CD14-positive monocyte (primary cell): ENCODE measurements around the gene NFS1. TPM values are rescaled to one million over a fixed set of nuclear protein-coding genes. Genes with fewer than 3 reads are reported as not detected.
"Not testable (repeated sequence)": the region's sequence is repeated elsewhere in the genome, so short reads cannot be mapped to it uniquely, and the experiment has no call there.

Experiments used
- DNase-seq, 3 donors: peaks; one replicate each; pipeline ENCODE4 v3.0.0-alpha.2; 2011 to 2022
- H2AFZ ChIP-seq: 2 replicates; pipeline ENCODE4 v1.6.0; 2012; ENCODE audit warnings: mild to moderate bottlenecking, low read depth, low read length, inconsistent platforms; ENCODE audit not compliant: insufficient read depth, poor library complexity, severe bottlenecking
- H3K27ac ChIP-seq, 2 donors: 1 replicate in 1 of 2; 2 replicates in 1 of 2; pipeline ENCODE4 v1.5.1; 2012 to 2013; ENCODE audit warnings: low read length in 2 of 2, control low read depth in 1 of 2, inconsistent platforms in 1 of 2, low read depth in 1 of 2, mild to moderate bottlenecking in 1 of 2
- H3K27me3 ChIP-seq, 2 donors: one replicate each; pipeline versions ENCODE4 v1.6.0 to v1.6.1; 2011 to 2013; ENCODE audit warnings: low read length in 2 of 2; ENCODE audit not compliant: control insufficient read depth in 2 of 2, insufficient read depth in 2 of 2
- H3K36me3 ChIP-seq, 2 donors: replicated peaks in 1 of 2; 1 replicate in 1 of 2; 2 replicates in 1 of 2; pipeline versions ENCODE4 v1.5.1 to v1.6.1; 2012 to 2013; ENCODE audit warnings: low read length in 2 of 2, control low read depth in 1 of 2, inconsistent platforms in 1 of 2, mild to moderate bottlenecking in 1 of 2; ENCODE audit not compliant: insufficient read depth in 2 of 2, control insufficient read depth in 1 of 2
- H3K4me1 ChIP-seq, 2 donors: 1 replicate in 1 of 2; 2 replicates in 1 of 2; pipeline versions ENCODE4 v1.5.1 to v1.6.1; 2012 to 2013; ENCODE audit warnings: low read length in 2 of 2, control low read depth in 1 of 2, inconsistent platforms in 1 of 2, mild to moderate bottlenecking in 1 of 2, moderate library complexity in 1 of 2; ENCODE audit not compliant: insufficient read depth in 2 of 2, control insufficient read depth in 1 of 2
- H3K4me2 ChIP-seq: replicated peaks from 2 replicates; pipeline ENCODE3; 2012; ENCODE audit warnings: low read length, moderate library complexity, mild to moderate bottlenecking; ENCODE audit not compliant: poor library complexity, severe bottlenecking; ENCODE audit errors: extremely low read depth
- H3K4me3 ChIP-seq, 3 experiments: fragments of 200-600 bp in 1 of 3; sonication (generic) in 1 of 3; replicated peaks in 1 of 3; 1 replicate in 2 of 3; 2 replicates in 1 of 3; pipeline ENCODE4 v1.5.1; 2011 to 2013; ENCODE audit warnings: low read length in 3 of 3, mild to moderate bottlenecking in 3 of 3, control low read depth in 2 of 3, low read depth in 2 of 3, inconsistent platforms in 1 of 3, moderate library complexity in 1 of 3
- H3K79me2 ChIP-seq: 2 replicates; pipeline ENCODE4 v1.6.0; 2012; ENCODE audit warnings: mild to moderate bottlenecking, control low read depth, inconsistent platforms, low read length, moderate library complexity; ENCODE audit not compliant: insufficient read depth
- H3K9ac ChIP-seq: 2 replicates; pipeline ENCODE4 v1.6.0; 2017; ENCODE audit warnings: low read length, mild to moderate bottlenecking; ENCODE audit not compliant: insufficient read depth, poor library complexity, severe bottlenecking
- H3K9me3 ChIP-seq, 2 donors: replicated peaks in 1 of 2; 1 replicate in 1 of 2; 2 replicates in 1 of 2; pipeline versions ENCODE4 v1.5.1 to v1.6.1; 2012 to 2013; ENCODE audit warnings: low read length in 2 of 2, control low read depth in 1 of 2; ENCODE audit not compliant: control insufficient read depth in 1 of 2, insufficient read depth in 1 of 2
- H4K20me1 ChIP-seq: 2 replicates; pipeline ENCODE4 v1.6.0; 2012; ENCODE audit warnings: mild to moderate bottlenecking, low read length, control low read depth, moderate library complexity; ENCODE audit not compliant: insufficient read depth
- H3K27ac Mint-ChIP-seq, 7 donors: one replicate each; pipeline ENCODE4 v1.8.0; 2020; ENCODE audit warnings: mild to moderate bottlenecking in 7 of 7, mixed read lengths in 7 of 7, moderate library complexity in 6 of 7, inconsistent platforms in 2 of 7
- H3K27me3 Mint-ChIP-seq, 3 donors: one replicate each; pipeline ENCODE4 v1.8.0; 2021 to 2022; ENCODE audit warnings: low read depth in 3 of 3, mild to moderate bottlenecking in 3 of 3, mixed read lengths in 3 of 3, moderate library complexity in 3 of 3, inconsistent platforms in 1 of 3
- H3K36me3 Mint-ChIP-seq, 2 donors: one replicate each; pipeline ENCODE4 v1.8.0; 2020; ENCODE audit warnings: mixed read lengths in 2 of 2, inconsistent platforms in 1 of 2, mild to moderate bottlenecking in 1 of 2
- H3K4me1 Mint-ChIP-seq: one replicate; pipeline ENCODE4 v1.8.0; 2020; ENCODE audit warnings: mild to moderate bottlenecking, mixed read lengths
- H3K4me3 Mint-ChIP-seq, 2 donors: one replicate each; pipeline ENCODE4 v1.8.0; 2020; ENCODE audit warnings: mild to moderate bottlenecking in 2 of 2, mixed read lengths in 2 of 2, moderate library complexity in 1 of 2
- H3K9me3 Mint-ChIP-seq, 7 donors: one replicate each; pipeline ENCODE4 v1.8.0; 2020 to 2022; ENCODE audit warnings: mixed read lengths in 7 of 7, mild to moderate bottlenecking in 6 of 7, moderate library complexity in 6 of 7, inconsistent platforms in 2 of 7
- CTCF ChIP-seq: fragments of 200-600 bp; IDR thresholded peaks from one replicate; pipeline ENCODE4 v1.8.0; 2022; ENCODE audit warnings: antibody characterized with exemption, mild to moderate bottlenecking
- WGBS: methylation state at CpG from one replicate; pipeline ENCODE4 v1.1.5; 2013; ENCODE audit warnings: missing lambda C conversion rate; ENCODE audit not compliant: insufficient coverage; 5-methylcytosine and 5-hydroxymethylcytosine counted together
- intact Hi-C, 2 donors: fragments of 100-400 bp; cut with micrococcal nuclease; formaldehyde crosslinking; loops; one replicate each; pipeline versions ENCODE4 v1.15.0 to v1.15.1; 2023
- polyA plus RNA-seq, 3 donors: library from polyadenylated mRNA; depleted of rRNA in 1 of 3; unstranded in 2 of 3; stranded (reverse) in 1 of 3; fragments of 300-500 nt in 2 of 3; fragments of >200 nt in 1 of 3; fragmentation: Illumina TruSeq in 2 of 3; gene quantifications; 1 replicate in 2 of 3; 2 replicates in 1 of 3; pipeline ENCODE4 v1.2.3, GENCODE V29; 2012 to 2021

Gene NFS1
- polyA plus RNA-seq, 3 donors = 18.1 to 21.4 (median 19.2) TPM

GRCh38 chr20:35695245-35695749, 3.9 kb downstream of the NFS1 start:
- no peak for TF ChIP-seq CTCF
- peaks cover 0 to 3% (median 1%) of the 10 kb centered on the region in 3 donors for H3K27me3 Mint-ChIP-seq
- peaks cover 30% of the 10 kb centered on the region for H3K79me2 ChIP-seq
- no peak overlapping the region for H3K27ac ChIP-seq
- no peak overlapping the region for H3K9ac ChIP-seq
- peaks cover 28 to 53% of the 10 kb centered on the region in 2 donors for H3K36me3 Mint-ChIP-seq
- H3K9me3 ChIP-seq = no peaks in the 10 kb centered on the region
- peak overlapping the region in 1 of 7 donors; percentile 27 for H3K27ac Mint-ChIP-seq
- H3K4me3 ChIP-seq = no peak overlapping the region
- peaks cover 16 to 26% of the 10 kb centered on the region in 2 donors for H3K4me1 ChIP-seq
- no peaks in the 10 kb centered on the region for H3K27me3 ChIP-seq
- H3K9me3 Mint-ChIP-seq = no peaks in the 10 kb centered on the region
- no peak for DNase-seq
- H3K4me2 ChIP-seq = no peak overlapping the region
- H3K4me1 Mint-ChIP-seq = peaks cover 24% of the 10 kb centered on the region
- no CpG with 5 or more reads among the region's 2 CpGs for WGBS
- peaks cover 5% of the 10 kb centered on the region for H4K20me1 ChIP-seq
- H2AFZ ChIP-seq = no peak overlapping the region
- H3K36me3 ChIP-seq = peaks cover 33 to 36% of the 10 kb centered on the region in 2 donors
- no peak overlapping the region for H3K4me3 Mint-ChIP-seq
- intact Hi-C loops = loop anchor here in 1 of 2 donors (5.0 kb wide), 1 partner anchor 37 kb away; no protein-coding TSS in a partner anchor

DNA sequence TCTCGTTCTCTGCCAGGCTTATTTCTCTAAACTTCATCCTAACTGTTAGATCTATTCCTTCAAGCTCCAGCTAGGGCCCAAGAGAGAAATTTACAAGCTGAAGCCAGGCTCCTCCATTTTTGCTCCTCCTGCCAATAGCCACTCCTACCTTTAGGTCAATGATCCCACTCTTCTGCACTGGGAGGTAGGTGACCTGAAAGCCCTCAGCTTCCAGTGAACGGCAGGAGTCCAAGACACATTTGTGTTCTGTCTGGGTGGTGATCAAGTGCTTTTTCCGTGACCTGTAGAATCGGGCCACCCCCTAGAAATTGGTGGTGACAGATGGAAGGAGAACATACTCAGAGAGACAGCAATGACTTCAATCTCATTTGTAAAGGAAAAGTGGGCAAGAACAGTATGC, 8.9 kb downstream of the NFS1 start:
- no peaks in the 10 kb centered on the region for H3K27me3 ChIP-seq
- H4K20me1 ChIP-seq = no peaks in the 10 kb centered on the region
- no peak overlapping the region for H3K4me2 ChIP-seq
- Mint-ChIP-seq H3K4me1 (no peaks in the 10 kb centered on the region), H3K27me3 (peaks cover 0 to 1% (median 0%) of the 10 kb centered on the region in 3 donors), H3K4me3 (no peak overlapping the region), H3K27ac (no peak overlapping the region), H3K9me3 (peaks cover 0 to 7% (median under 1%) of the 10 kb centered on the region in 7 donors), H3K36me3 (peaks cover 49 to 83% of the 10 kb centered on the region in 2 donors)
- TF ChIP-seq CTCF = no peak
- DNase-seq = no peak
- H3K4me3 ChIP-seq = no peak overlapping the region
- no peak overlapping the region for H3K9ac ChIP-seq
- no peaks in the 10 kb centered on the region for H3K79me2 ChIP-seq
- 100% methylated on average over 1 of the region's 4 CpGs for WGBS
- intact Hi-C loops = no loop called here
- no peak overlapping the region for H2AFZ ChIP-seq
- H3K27ac ChIP-seq = no peak overlapping the region
- no peaks in the 10 kb centered on the region for H3K4me1 ChIP-seq
- H3K36me3 ChIP-seq = peaks cover 58 to 65% of the 10 kb centered on the region in 2 donors
- H3K9me3 ChIP-seq = no peaks in the 10 kb centered on the region

DNA sequence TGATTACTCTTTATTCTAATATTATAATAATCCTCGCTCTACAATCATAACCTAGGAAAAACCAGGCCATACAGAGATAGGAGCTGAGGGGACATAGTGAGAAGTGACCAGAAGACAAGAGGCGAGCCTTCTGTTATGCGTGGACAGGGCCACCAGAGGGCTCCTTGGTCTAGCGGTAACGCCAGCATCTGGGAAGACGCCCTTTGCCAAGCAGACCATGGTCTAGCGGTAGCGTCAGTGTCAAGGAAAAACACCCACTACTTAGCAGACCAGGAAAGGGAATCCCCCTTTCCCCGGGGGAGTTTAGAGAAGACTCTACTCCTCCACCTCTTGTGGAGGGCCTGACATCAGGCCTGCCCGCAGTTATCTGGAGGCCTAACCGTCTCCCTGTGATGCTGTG, 12.3 kb downstream of the NFS1 start:
- H2AFZ ChIP-seq, H3K27me3 ChIP-seq, H4K20me1 ChIP-seq, H3K4me1 Mint-ChIP-seq, H3K27me3 Mint-ChIP-seq, H3K9ac ChIP-seq, intact Hi-C loops, H3K9me3 Mint-ChIP-seq, DNase-seq, H3K4me3 ChIP-seq, H3K4me1 ChIP-seq, H3K79me2 ChIP-seq, H3K9me3 ChIP-seq, H3K4me2 ChIP-seq, H3K4me3 Mint-ChIP-seq, H3K27ac ChIP-seq, H3K27ac Mint-ChIP-seq: not testable (repeated sequence)
- H3K36me3 ChIP-seq = peaks cover 41 to 56% of the 10 kb centered on the region in 2 donors
- H3K36me3 Mint-ChIP-seq = peaks cover 41 to 72% of the 10 kb centered on the region in 2 donors
- WGBS = 99% methylated on average over 9 of the region's 11 CpGs
